ENCODE data around the gene LMF2. TPM values are rescaled to one million over a fixed set of nuclear protein-coding genes. Genes with fewer than 3 reads are reported as not detected.

LMF2 gene
- total and polyA plus RNA-seq, 2 of the 4 experiments (the other 2 are of a cell fraction): 16.8 to 82.6 TPM

GRCh38 chr22:50483106-50483505 lies 24.4 kb downstream of the LMF2 start:
- H3K4ac ChIP-seq (ENCODE audit: low read depth, low read length): no peak overlapping the region
- no peak overlapping the region for H3K4me3 ChIP-seq (ENCODE audit: insufficient read depth, low read depth, low read length)
- no peak overlapping the region for H3K56ac ChIP-seq (ENCODE audit: extremely low read depth, insufficient read depth, low read length)
- 70% methylated on average over 2 of the region's 10 CpGs; no CpG with 5 or more reads in 1 of the 2 experiments for WGBS, 2 experiments (ENCODE audit: extremely low coverage in 2 of 2, insufficient read length in 1 of 2)
- ChIA-PET CTCF (interaction anchor here (0.5 kb wide), 1 partner anchor 117 kb away, joined by 4 read pairs; no protein-coding TSS in a partner anchor), POLR2A (ENCODE audit: unreplicated experiment) (no interaction called here)
- no peak overlapping the region for H4K91ac ChIP-seq (ENCODE audit: insufficient read depth, low read depth, low read length)
- no peak for ATAC-seq (ENCODE audit: low read depth)
- peaks cover 0 to 3% of the 10 kb centered on the region in 2 experiments; a peak in 1 of 4 replicates for H3K79me1 ChIP-seq (ENCODE audit: low read depth in 1 of 2, low read length in 2 of 2)
- peaks cover 4% of the 10 kb centered on the region; the same call in 1 of the 2 replicates for H3K36me3 ChIP-seq (ENCODE audit: control insufficient read depth, insufficient read depth, low read length)
- no peak overlapping the region for H2BK20ac ChIP-seq (ENCODE audit: low read depth, low read length)
- no peak overlapping the region for H2AK5ac ChIP-seq (ENCODE audit: low read depth, low read length)
- H2AFZ ChIP-seq (replicated peaks; ENCODE audit: low read length, poor library complexity): no peak overlapping the region
- H2BK120ac ChIP-seq (ENCODE audit: low read depth, low read length): no peak overlapping the region
- BruUV-seq (replicated peaks): no TSS peak
- H3K18ac ChIP-seq (ENCODE audit: low read depth, low read length): no peak overlapping the region
- no peak overlapping the region for H3K27ac ChIP-seq (ENCODE audit: insufficient read depth, low read length)
- TF ChIP-seq CTCF (conservative IDR thresholded peaks at IDR 0.05; ENCODE audit: low read depth, low read length): no peak
- dilution Hi-C loops (cut with HindIII; ENCODE audit: low sequenced_read_pairs, unreplicated experiment): no loop called here
- in situ Hi-C loops (cut with MboI; ENCODE audit: low sequenced_read_pairs): no loop called here
- H3K9ac ChIP-seq (ENCODE audit: low read depth, low read length): no peak overlapping the region
- no peaks in the 10 kb centered on the region; the same call in 1 of the 2 replicates for H3K9me1 ChIP-seq (ENCODE audit: insufficient read depth, low read length)
- H4K5ac ChIP-seq (ENCODE audit: low read depth, low read length): no peak overlapping the region
- H4K20me1 ChIP-seq (ENCODE audit: insufficient read depth, low read length): no peaks in the 10 kb centered on the region; the same call in 1 of the 2 replicates
- no peaks in the 10 kb centered on the region for H3K4me1 ChIP-seq (ENCODE audit: control insufficient read depth, insufficient read depth, low read length)
- DNase-seq: no peak
- no peak overlapping the region for H4K8ac ChIP-seq (ENCODE audit: low read depth in 2 of 2, low read length in 2 of 2)
- peaks cover 21% of the 10 kb centered on the region for H3K27me3 ChIP-seq (ENCODE audit: control insufficient read depth, insufficient read depth, low read length)
- no peak overlapping the region for H2BK15ac ChIP-seq (ENCODE audit: low read depth, low read length)
- no peak overlapping the region for H3K14ac ChIP-seq (replicated peaks; ENCODE audit: low read depth, low read length)
- H2AK9ac ChIP-seq (replicated peaks; ENCODE audit: low read depth, low read length, poor library complexity): no peak overlapping the region
- H2BK5ac ChIP-seq (ENCODE audit: low read depth, low read length, poor library complexity, severe bottlenecking): no peak overlapping the region
- H3K23ac ChIP-seq (ENCODE audit: low read depth, low read length): no peak overlapping the region
- no peak overlapping the region for H3K4me2 ChIP-seq (ENCODE audit: low read depth, low read length)
- intact Hi-C loops (cut with micrococcal nuclease): no loop called here
- H3K9me3 ChIP-seq (ENCODE audit: control insufficient read depth, insufficient read depth, low read length): no peaks in the 10 kb centered on the region

Data from IMR-90 (cell line).